CD4-positive, alpha-beta memory T cell (primary cell): ENCODE results near the gene DUSP28. TPM values are rescaled to one million over a fixed set of nuclear protein-coding genes. Genes with fewer than 3 reads are reported as not detected.

Experiments used
- CTCF ChIA-PET: fragments of 350-600 bp; sonication (Branson Sonifier 250); formaldehyde crosslinking; loops from one replicate; lab custom pipeline; 2021; ENCODE audit warnings: inconsistent platforms; ENCODE audit not compliant: partially characterized antibody; lab: Charles Lee
- POLR2A ChIA-PET: fragments of 350-600 bp; sonication (Branson Sonifier 250); formaldehyde crosslinking; loops from one replicate; lab custom pipeline; 2021; ENCODE audit not compliant: partially characterized antibody; lab: Charles Lee
- DNase-seq, 5 donors: peaks; one replicate each; pipeline versions ENCODE4 v3.0.0 to v3.0.0-alpha.2; 2020 to 2022; ENCODE audit warnings: mixed read lengths in 1 of 5
- H3K27ac ChIP-seq: one replicate; pipeline ENCODE4 v1.7.0; 2013; ENCODE audit warnings: low read depth, low read length
- H3K27me3 ChIP-seq: 2 replicates; pipeline ENCODE4 v1.7.0; 2013; ENCODE audit warnings: mild to moderate bottlenecking, low read length, moderate library complexity; ENCODE audit not compliant: insufficient read depth
- H3K36me3 ChIP-seq: 2 replicates; pipeline ENCODE4 v1.7.0; 2013; ENCODE audit warnings: mild to moderate bottlenecking, low read length, moderate library complexity; ENCODE audit not compliant: insufficient read depth
- H3K4me1 ChIP-seq: 2 replicates; pipeline ENCODE4 v1.7.0; 2013; ENCODE audit warnings: mild to moderate bottlenecking, low read length, moderate library complexity; ENCODE audit not compliant: insufficient read depth
- H3K4me3 ChIP-seq, 2 donors: one replicate each; pipeline ENCODE4 v1.7.0; 2013; ENCODE audit warnings: low read length in 2 of 2, mild to moderate bottlenecking in 1 of 2
- H3K9me3 ChIP-seq, 2 donors: one replicate each; pipeline ENCODE4 v1.7.0; 2013; ENCODE audit warnings: low read length in 2 of 2, control low read depth in 1 of 2; ENCODE audit not compliant: control insufficient read depth in 1 of 2
- H3K27ac Mint-ChIP-seq, 7 donors: one replicate each; pipeline ENCODE4 v1.8.0; 2020 to 2021; ENCODE audit warnings: mixed read lengths in 7 of 7, mild to moderate bottlenecking in 6 of 7, inconsistent platforms in 3 of 7, moderate library complexity in 3 of 7
- H3K27me3 Mint-ChIP-seq, 2 donors: one replicate each; pipeline ENCODE4 v1.8.0; 2020 to 2021; ENCODE audit warnings: mixed read lengths in 2 of 2
- H3K36me3 Mint-ChIP-seq, 2 donors: one replicate each; pipeline ENCODE4 v1.8.0; 2020 to 2021; ENCODE audit warnings: mixed read lengths in 2 of 2, inconsistent platforms in 1 of 2, mild to moderate bottlenecking in 1 of 2
- H3K4me1 Mint-ChIP-seq, 4 donors: one replicate each; pipeline ENCODE4 v1.8.0; 2020 to 2021; ENCODE audit warnings: mixed read lengths in 4 of 4, mild to moderate bottlenecking in 1 of 4
- H3K4me3 Mint-ChIP-seq, 8 donors: one replicate each; pipeline ENCODE4 v1.8.0; 2020 to 2021; ENCODE audit warnings: mixed read lengths in 8 of 8, mild to moderate bottlenecking in 7 of 8, moderate library complexity in 6 of 8, inconsistent platforms in 3 of 8
- H3K9me3 Mint-ChIP-seq, 8 donors: one replicate each; pipeline ENCODE4 v1.8.0; 2020 to 2021; ENCODE audit warnings: mixed read lengths in 8 of 8, mild to moderate bottlenecking in 5 of 8, inconsistent platforms in 3 of 8, moderate library complexity in 1 of 8
- intact Hi-C: fragments of 100-400 bp; cut with micrococcal nuclease; formaldehyde crosslinking; loops from one replicate; pipeline ENCODE4 v1.15.1; 2023
- polyA plus RNA-seq, 2 donors: library from polyadenylated mRNA; unstranded; fragments of 300-500 nt; fragmentation: Illumina TruSeq; gene quantifications; one replicate each; pipeline ENCODE4 v1.2.3, GENCODE V29; 2021
- total RNA-seq, 2 experiments: library from RNA; stranded (reverse); gene quantifications; one replicate each; pipeline ENCODE4 v1.2.3, GENCODE V29; 2021

The DUSP28 gene
- total and polyA plus RNA-seq, 4 experiments from 2014 or later, result 16.3 to 19.4 (median 18.4) TPM

GRCh38 chr2:240513549-240514287 lies 46.4 kb upstream of the DUSP28 start:
- peaks cover 12 to 22% of the 10 kb centered on the region in 2 donors for H3K36me3 Mint-ChIP-seq
- ChIA-PET CTCF (interaction anchor here (0.6 to 4.2 kb wide), 58 partner anchors 9 to 344 kb away, joined by 3 to 57 read pairs (median 4); partner anchors contain the start of genes ANKMY1, CAPN10 and RNPEPL1), POLR2A (interaction anchor here (0.9 to 2.3 kb wide), 6 partner anchors 47 to 73 kb away, joined by 3 to 33 read pairs (median 14); partner anchors contain the start of genes CAPN10, DUSP28 and RNPEPL1)
- peak overlapping the region; percentile 16 to 95 (median 87) for H3K27ac Mint-ChIP-seq
- no peaks in the 10 kb centered on the region for H3K9me3 Mint-ChIP-seq
- H3K27me3 Mint-ChIP-seq, result no peaks in the 10 kb centered on the region
- intact Hi-C loops, result loop anchor here (1.0 to 10.0 kb wide), 7 partner anchors 47 to 327 kb away; partner anchors contain the start of genes CAPN10 and DUSP28
- peaks cover 13% of the 10 kb centered on the region for H3K4me1 ChIP-seq
- peak overlapping the region; percentile 17 for H3K27ac ChIP-seq
- H3K9me3 ChIP-seq, result no peaks in the 10 kb centered on the region
- no peaks in the 10 kb centered on the region for H3K27me3 ChIP-seq
- peak overlapping the region in 3 of 8 donors; percentile 2 to 73 (median 12) for H3K4me3 Mint-ChIP-seq
- peaks cover 7 to 12% (median 11%) of the 10 kb centered on the region in 4 donors for H3K4me1 Mint-ChIP-seq
- H3K4me3 ChIP-seq, result no peak overlapping the region
- no peaks in the 10 kb centered on the region for H3K36me3 ChIP-seq
- DNase-seq, result peak; percentile 78 to 89 (median 80)

GRCh38 chr2:240514631-240515030 lies 45.5 kb upstream of the DUSP28 start:
- peak overlapping the region; percentile 17 for H3K27ac ChIP-seq

GRCh38 chr2:240517342-240517741 lies 42.8 kb upstream of the DUSP28 start:
- Histone ChIP-seq H3K4me1 (peaks cover 13% of the 10 kb centered on the region), H3K36me3 (peaks cover under 1% of the 10 kb centered on the region), H3K27me3 (no peaks in the 10 kb centered on the region), H3K27ac (no peak overlapping the region), H3K4me3 (no peak overlapping the region), H3K9me3 (no peaks in the 10 kb centered on the region)
- intact Hi-C loops, result loop anchor here (10.0 kb wide), 1 partner anchor 187 kb away; no protein-coding TSS in a partner anchor
- no peaks in the 10 kb centered on the region for H3K9me3 Mint-ChIP-seq
- no peak for DNase-seq
- peaks cover 0 to 1% of the 10 kb centered on the region in 2 donors for H3K27me3 Mint-ChIP-seq
- ChIA-PET CTCF (interaction anchor here (1.0 to 2.1 kb wide), 3 partner anchors 49 to 69 kb away, joined by 3 to 6 read pairs (median 4); partner anchors contain the start of gene CAPN10), POLR2A (interaction anchor here (0.9 to 1.7 kb wide), 2 partner anchors 48 kb away, joined by 4 read pairs; no protein-coding TSS in a partner anchor)
- H3K36me3 Mint-ChIP-seq, result peaks cover 12 to 24% of the 10 kb centered on the region in 2 donors
- H3K4me3 Mint-ChIP-seq, result no peak overlapping the region
- H3K4me1 Mint-ChIP-seq, result peaks cover 7 to 19% (median 14%) of the 10 kb centered on the region in 4 donors
- no peak overlapping the region for H3K27ac Mint-ChIP-seq

More at GRCh38 chr2:240514631-240515030, 45.5 kb upstream of the DUSP28 start:
- Mint-ChIP-seq H3K4me1 (peaks cover 7 to 11% (median 10%) of the 10 kb centered on the region in 4 donors), H3K4me3 (no peak overlapping the region), H3K27me3 (no peaks in the 10 kb centered on the region), H3K36me3 (peaks cover 9 to 21% of the 10 kb centered on the region in 2 donors), H3K9me3 (no peaks in the 10 kb centered on the region), H3K27ac (peak overlapping the region in 6 of 7 donors; percentile 16 to 95 (median 88))
- ChIA-PET CTCF (interaction anchor here (0.6 to 4.2 kb wide), 49 partner anchors 8 to 343 kb away, joined by 3 to 57 read pairs (median 5); partner anchors contain the start of genes ANKMY1, CAPN10 and RNPEPL1), POLR2A (interaction anchor here (0.9 to 2.3 kb wide), 4 partner anchors 46 to 72 kb away, joined by 13 to 33 read pairs (median 14); partner anchors contain the start of genes CAPN10 and DUSP28)
- no peak for DNase-seq
- H3K4me3 ChIP-seq, result no peak overlapping the region
- peaks cover 13% of the 10 kb centered on the region for H3K4me1 ChIP-seq
- no peaks in the 10 kb centered on the region for H3K36me3 ChIP-seq
- no peaks in the 10 kb centered on the region for H3K9me3 ChIP-seq
- intact Hi-C loops, result loop anchor here (1.0 to 10.0 kb wide), 7 partner anchors 46 to 326 kb away; partner anchors contain the start of genes CAPN10 and DUSP28
- no peaks in the 10 kb centered on the region for H3K27me3 ChIP-seq

- DNase-seq, result no peak
- Mint-ChIP-seq H3K9me3 (no peaks in the 10 kb centered on the region), H3K27me3 (peaks cover 0 to 1% of the 10 kb centered on the region in 2 donors), H3K4me3 (no peak overlapping the region), H3K4me1 (peaks cover 4 to 14% (median 11%) of the 10 kb centered on the region in 4 donors), H3K27ac (no peak overlapping the region), H3K36me3 (peaks cover 20 to 29% of the 10 kb centered on the region in 2 donors)
- Histone ChIP-seq H3K9me3 (no peaks in the 10 kb centered on the region), H3K27me3 (no peaks in the 10 kb centered on the region), H3K36me3 (peaks cover 11% of the 10 kb centered on the region), H3K4me1 (peaks cover 6% of the 10 kb centered on the region), H3K27ac (no peak overlapping the region), H3K4me3 (no peak overlapping the region)
- POLR2A ChIA-PET, result interaction anchor here (1.7 kb wide), 1 partner anchor 47 kb away, joined by 4 read pairs; no protein-coding TSS in a partner anchor
- CTCF ChIA-PET, result no interaction called here
- intact Hi-C loops, result loop anchor here (10.0 kb wide), 1 partner anchor 186 kb away; no protein-coding TSS in a partner anchor
Observed at GRCh38 chr2:240518981-240519380, 41.2 kb upstream of the DUSP28 start.

- Histone ChIP-seq H3K36me3 (peaks cover 13% of the 10 kb centered on the region), H3K27ac (no peak overlapping the region), H3K4me1 (peaks cover under 1% of the 10 kb centered on the region), H3K4me3 (no peak overlapping the region), H3K9me3 (no peaks in the 10 kb centered on the region), H3K27me3 (no peaks in the 10 kb centered on the region)
- no peak overlapping the region for H3K27ac Mint-ChIP-seq
- no peak for DNase-seq
- peaks cover 0 to 3% (median 0%) of the 10 kb centered on the region in 8 donors for H3K9me3 Mint-ChIP-seq
- H3K4me3 Mint-ChIP-seq, result no peak overlapping the region
- peaks cover 0 to 8% (median 6%) of the 10 kb centered on the region in 4 donors for H3K4me1 Mint-ChIP-seq
- ChIA-PET CTCF (no interaction called here), POLR2A (no interaction called here)
- peaks cover 23 to 35% of the 10 kb centered on the region in 2 donors for H3K36me3 Mint-ChIP-seq
- H3K27me3 Mint-ChIP-seq, result peaks cover 0 to 1% of the 10 kb centered on the region in 2 donors
- intact Hi-C loops, result loop anchor here (10.0 kb wide), 1 partner anchor 185 kb away; no protein-coding TSS in a partner anchor
Observed at GRCh38 chr2:240519396-240520129, 40.6 kb upstream of the DUSP28 start.

- Mint-ChIP-seq H3K4me3 (peak overlapping the region in 1 of 8 donors; percentile 26), H3K27me3 (peaks cover 0 to 1% of the 10 kb centered on the region in 2 donors), H3K4me1 (peaks cover 0 to 8% (median 6%) of the 10 kb centered on the region in 4 donors), H3K36me3 (peaks cover 29 to 43% of the 10 kb centered on the region in 2 donors), H3K9me3 (peaks cover 0 to 6% (median 1%) of the 10 kb centered on the region in 8 donors), H3K27ac (peak overlapping the region in 4 of 7 donors; percentile 35 to 79 (median 50))
- Histone ChIP-seq H3K27ac (no peak overlapping the region), H3K27me3 (no peaks in the 10 kb centered on the region), H3K36me3 (peaks cover 18% of the 10 kb centered on the region), H3K4me1 (no peaks in the 10 kb centered on the region), H3K4me3 (no peak overlapping the region), H3K9me3 (peaks cover 0 to 3% of the 10 kb centered on the region in 2 donors)
- CTCF ChIA-PET, result no interaction called here
- DNase-seq, result no peak
- POLR2A ChIA-PET, result no interaction called here
- intact Hi-C loops, result no loop called here
Observed at GRCh38 chr2:240520130-240520973, 39.8 kb upstream of the DUSP28 start.
